ENCODE data around the gene C10orf95.

GRCh38 chr10:102450374-102451104, 804 bp downstream of the C10orf95 start:
- no peak for TF ChIP-seq POLR2A (IDR thresholded peaks at IDR 0.05)
- TF ChIP-seq, protein P1, sequence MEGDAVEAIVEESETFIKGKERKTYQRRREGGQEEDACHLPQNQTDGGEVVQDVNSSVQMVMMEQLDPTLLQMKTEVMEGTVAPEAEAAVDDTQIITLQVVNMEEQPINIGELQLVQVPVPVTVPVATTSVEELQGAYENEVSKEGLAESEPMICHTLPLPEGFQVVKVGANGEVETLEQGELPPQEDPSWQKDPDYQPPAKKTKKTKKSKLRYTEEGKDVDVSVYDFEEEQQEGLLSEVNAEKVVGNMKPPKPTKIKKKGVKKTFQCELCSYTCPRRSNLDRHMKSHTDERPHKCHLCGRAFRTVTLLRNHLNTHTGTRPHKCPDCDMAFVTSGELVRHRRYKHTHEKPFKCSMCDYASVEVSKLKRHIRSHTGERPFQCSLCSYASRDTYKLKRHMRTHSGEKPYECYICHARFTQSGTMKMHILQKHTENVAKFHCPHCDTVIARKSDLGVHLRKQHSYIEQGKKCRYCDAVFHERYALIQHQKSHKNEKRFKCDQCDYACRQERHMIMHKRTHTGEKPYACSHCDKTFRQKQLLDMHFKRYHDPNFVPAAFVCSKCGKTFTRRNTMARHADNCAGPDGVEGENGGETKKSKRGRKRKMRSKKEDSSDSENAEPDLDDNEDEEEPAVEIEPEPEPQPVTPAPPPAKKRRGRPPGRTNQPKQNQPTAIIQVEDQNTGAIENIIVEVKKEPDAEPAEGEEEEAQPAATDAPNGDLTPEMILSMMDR (IDR thresholded peaks at IDR 0.05), result no peak

All from sigmoid colon (tissue), 3 donors.